H1 (cell line): ENCODE data around the gene GIGYF2. TPM values are rescaled to one million over a fixed set of nuclear protein-coding genes. Genes with fewer than 3 reads are reported as not detected.

ENCODE experiments used
- CTCF ChIA-PET: fragments of 300-600 bp; sonication (Branson Sonifier 250); formaldehyde crosslinking; loops from one replicate; lab custom pipeline; 2021; ENCODE audit not compliant: partially characterized antibody; lab: Charles Lee
- POLR2A ChIA-PET: fragments of 300-600 bp; sonication (Branson Sonifier 250); formaldehyde crosslinking; loops from one replicate; lab custom pipeline; 2021; ENCODE audit warnings: inconsistent platforms; ENCODE audit not compliant: partially characterized antibody; lab: Charles Lee
- DNase-seq, 2 experiments: peaks; one replicate each; pipeline versions ENCODE4 v3.0.0 to v3.0.0-alpha.2; 2010 to 2022; ENCODE audit warnings: low spot score in 2 of 2, low read depth in 1 of 2, mixed read lengths in 1 of 2
- FAIRE-seq: peaks from 2 replicates; lab custom pipeline; 2011; peaks lifted over from hg19 to GRCh38; lab: Jason Lieb, UNC
- H2AFZ ChIP-seq: 2 replicates; pipeline ENCODE4 v1.8.1; 2012; ENCODE audit warnings: low read length, inconsistent platforms
- H2AK5ac ChIP-seq: 2 replicates; pipeline ENCODE4 v1.6.1; 2013; ENCODE audit warnings: low read depth, low read length
- H2BK120ac ChIP-seq: replicated peaks from 2 replicates; pipeline ENCODE3; 2013; ENCODE audit warnings: low read depth, low read length, inconsistent platforms
- H2BK12ac ChIP-seq: 2 replicates; pipeline ENCODE4 v1.6.1; 2013; ENCODE audit warnings: low read depth, low read length
- H2BK15ac ChIP-seq: 2 replicates; pipeline ENCODE4 v1.6.1; 2013; ENCODE audit warnings: low read length
- H2BK20ac ChIP-seq: 2 replicates; pipeline ENCODE4 v1.6.1; 2013; ENCODE audit warnings: low read length
- H2BK5ac ChIP-seq: 2 replicates; pipeline ENCODE4 v1.6.1; 2013; ENCODE audit warnings: low read depth, low read length
- H3K14ac ChIP-seq: 2 replicates; pipeline ENCODE4 v1.6.1; 2013; ENCODE audit warnings: inconsistent platforms; ENCODE audit not compliant: insufficient read length
- H3K18ac ChIP-seq: 2 replicates; pipeline ENCODE4 v1.6.1; 2013; ENCODE audit warnings: low read length; ENCODE audit errors: extremely low read depth
- H3K23ac ChIP-seq: 2 replicates; pipeline ENCODE4 v1.6.1; 2013; ENCODE audit warnings: inconsistent platforms; ENCODE audit not compliant: insufficient read length
- H3K23me2 ChIP-seq: 2 replicates; pipeline ENCODE4 v1.6.1; 2013; ENCODE audit warnings: low read depth, low read length
- H3K27ac ChIP-seq: 2 replicates; pipeline ENCODE4 v1.6.1; 2011; ENCODE audit warnings: low read depth, low read length, inconsistent platforms
- H3K27me3 ChIP-seq, 4 experiments: replicated peaks in 1 of 4; 1 replicate in 1 of 4; 2 replicates in 3 of 4; pipeline versions ENCODE4 v1.6.1 to v1.8.1; 2011 to 2013; ENCODE audit warnings: low read length in 3 of 4, mild to moderate bottlenecking in 3 of 4, inconsistent platforms in 2 of 4, mixed read lengths in 2 of 4, moderate library complexity in 1 of 4; ENCODE audit not compliant: control insufficient read depth in 3 of 4, insufficient read depth in 3 of 4; ENCODE audit errors: extremely low read depth in 1 of 4
- H3K36me3 ChIP-seq, 4 experiments: 2 replicates each; pipeline versions ENCODE4 v1.6.1 to v1.8.1; 2011 to 2013; ENCODE audit warnings: mild to moderate bottlenecking in 4 of 4, low read length in 3 of 4, moderate library complexity in 2 of 4, control low read depth in 1 of 4, inconsistent platforms in 1 of 4; ENCODE audit not compliant: insufficient read depth in 4 of 4, control insufficient read depth in 2 of 4
- H3K4ac ChIP-seq: replicated peaks from 2 replicates; pipeline ENCODE3; 2013; ENCODE audit warnings: low read length, low read depth, mixed read lengths, inconsistent platforms; ENCODE audit not compliant: insufficient read length
- H3K4me1 ChIP-seq, 4 experiments: replicated peaks in 1 of 4; 1 replicate in 1 of 4; 2 replicates in 3 of 4; pipeline versions ENCODE4 v1.6.1 to v1.8.1; 2011 to 2013; ENCODE audit warnings: low read length in 3 of 4, inconsistent platforms in 2 of 4, mixed read lengths in 1 of 4; ENCODE audit not compliant: insufficient read depth in 4 of 4, control insufficient read depth in 3 of 4
- H3K4me2 ChIP-seq, 2 experiments: 2 replicates each; pipeline versions ENCODE4 v1.6.1 to v1.8.1; 2011 to 2013; ENCODE audit warnings: low read depth in 2 of 2, low read length in 2 of 2, control low read depth in 1 of 2, inconsistent platforms in 1 of 2, mild to moderate bottlenecking in 1 of 2; ENCODE audit not compliant: insufficient read depth in 1 of 2
- H3K4me3 ChIP-seq, 4 experiments: fragments of 200-600, 300-600 bp in 1 of 4; sonication (generic), shearing (Covaris generic), sonication (Bioruptor Twin) in 1 of 4; 2 replicates each; pipeline versions ENCODE4 v1.5.1 to v1.8.1; 2011 to 2016; ENCODE audit warnings: low read length in 4 of 4, low read depth in 3 of 4, control low read depth in 2 of 4, inconsistent platforms in 2 of 4, mild to moderate bottlenecking in 2 of 4, mixed read lengths in 1 of 4, moderate library complexity in 1 of 4; ENCODE audit not compliant: insufficient read depth in 2 of 4; ENCODE audit errors: extremely low read depth in 1 of 4
- H3K56ac ChIP-seq: replicated peaks from 2 replicates; pipeline ENCODE3; 2013; ENCODE audit warnings: low read depth, mild to moderate bottlenecking, mixed read lengths, low read length, inconsistent platforms; ENCODE audit not compliant: insufficient read length
- H3K79me1 ChIP-seq: 2 replicates; pipeline ENCODE4 v1.6.1; 2013; ENCODE audit warnings: low read depth, low read length, control low read depth
- H3K79me2 ChIP-seq, 2 experiments: 2 replicates each; pipeline versions ENCODE4 v1.6.1 to v1.8.1; 2012 to 2013; ENCODE audit warnings: low read length in 2 of 2, mild to moderate bottlenecking in 2 of 2, inconsistent platforms in 1 of 2; ENCODE audit not compliant: insufficient read depth in 2 of 2, control insufficient read depth in 1 of 2
- H3K9ac ChIP-seq, 4 experiments: replicated peaks in 1 of 4; 1 replicate in 1 of 4; 2 replicates in 3 of 4; pipeline versions ENCODE4 v1.6.1 to v1.8.1; 2011 to 2013; ENCODE audit warnings: low read depth in 3 of 4, low read length in 3 of 4, control low read depth in 2 of 4, mild to moderate bottlenecking in 2 of 4, moderate library complexity in 2 of 4, inconsistent platforms in 1 of 4; ENCODE audit errors: extremely low read depth in 1 of 4
- H3K9me3 ChIP-seq, 2 experiments: 2 replicates each; pipeline versions ENCODE4 v1.6.1 to v1.8.1; 2012 to 2013; ENCODE audit warnings: mild to moderate bottlenecking in 2 of 2, moderate library complexity in 2 of 2, control low read depth in 1 of 2, inconsistent platforms in 1 of 2, low read depth in 1 of 2, low read length in 1 of 2, mixed read lengths in 1 of 2; ENCODE audit not compliant: insufficient read depth in 2 of 2
- H4K20me1 ChIP-seq, 2 experiments: replicated peaks in 1 of 2; 2 replicates each; pipeline versions ENCODE3 to v1.8.1; 2011 to 2013; ENCODE audit warnings: inconsistent platforms in 2 of 2, low read length in 2 of 2, mild to moderate bottlenecking in 1 of 2; ENCODE audit not compliant: insufficient read depth in 2 of 2, control insufficient read depth in 1 of 2
- H4K5ac ChIP-seq: 2 replicates; pipeline ENCODE4 v1.6.1; 2013; ENCODE audit warnings: low read length, low read depth, mixed read lengths, inconsistent platforms; ENCODE audit not compliant: insufficient read length
- H4K8ac ChIP-seq: 2 replicates; pipeline ENCODE4 v1.8.0; 2013; ENCODE audit warnings: mild to moderate bottlenecking, moderate library complexity, low read length, inconsistent platforms; ENCODE audit not compliant: insufficient read depth; ENCODE audit errors: extremely low read depth
- H4K91ac ChIP-seq: replicated peaks from 2 replicates; pipeline ENCODE3; 2013; ENCODE audit warnings: low read length, mixed read lengths, inconsistent platforms; ENCODE audit not compliant: insufficient read length
- CEBPB ChIP-seq: IDR thresholded peaks from 2 replicates; pipeline ENCODE4 v1.6.1; 2012; ENCODE audit warnings: low read depth, low read length
- CREB1 ChIP-seq: IDR thresholded peaks from 2 replicates; pipeline ENCODE4 v1.6.1; 2012; ENCODE audit warnings: inconsistent platforms
- EP300 ChIP-seq, 2 experiments: IDR thresholded peaks; 1 replicate in 1 of 2; 2 replicates in 1 of 2; pipeline ENCODE4 v1.6.1; 2011 to 2012; ENCODE audit warnings: low read depth in 2 of 2, low read length in 2 of 2, mild to moderate bottlenecking in 2 of 2, borderline replicate concordance in 1 of 2, inconsistent platforms in 1 of 2, moderate library complexity in 1 of 2
- POLR2A ChIP-seq, 2 experiments: IDR thresholded peaks; 1 replicate in 1 of 2; 2 replicates in 1 of 2; pipeline ENCODE4 v1.6.1; 2011; ENCODE audit warnings: low read depth in 2 of 2, low read length in 2 of 2, mild to moderate bottlenecking in 2 of 2; ENCODE audit errors: control extremely low read depth in 1 of 2
- SAP30 ChIP-seq: fragments of 300-600 bp; sonication (generic); IDR thresholded peaks from 2 replicates; pipeline ENCODE4 v1.7.1; 2012; ENCODE audit warnings: low read length, moderate library complexity, mild to moderate bottlenecking, inconsistent platforms; ENCODE audit not compliant: insufficient read depth, insufficient replicate concordance
- SIRT6 ChIP-seq: IDR thresholded peaks from one replicate; pipeline ENCODE4 v1.7.1; 2012; ENCODE audit warnings: low read length, inconsistent platforms
- SP2 ChIP-seq: IDR thresholded peaks from 2 replicates; pipeline ENCODE4 v1.6.1; 2012; ENCODE audit warnings: mild to moderate bottlenecking, low read length, inconsistent platforms
- SRF ChIP-seq: IDR thresholded peaks from 2 replicates; pipeline ENCODE4 v1.6.1; 2011; ENCODE audit warnings: mild to moderate bottlenecking, low read depth, low read length, moderate library complexity
- TBP ChIP-seq: IDR thresholded peaks from 2 replicates; pipeline ENCODE4 v1.6.1; 2011; ENCODE audit warnings: low read depth, low read length, improper control_type of control experiment
- TEAD4 ChIP-seq: IDR thresholded peaks from 2 replicates; pipeline ENCODE4 v1.6.1; 2012; ENCODE audit warnings: low read depth, low read length, inconsistent platforms, mixed read lengths
- WGBS, 2 experiments: shearing (Covaris generic) in 1 of 2; methylation state at CpG; one replicate each; pipeline versions ENCODE4 v1.1.6 to v1.1.7; 2013 to 2015; ENCODE audit warnings: low lambda C conversion rate in 2 of 2, mixed read lengths in 2 of 2, inconsistent platforms in 1 of 2, low coverage in 1 of 2, missing lambda C conversion rate in 1 of 2; ENCODE audit not compliant: insufficient replicate concordance in 2 of 2, insufficient coverage in 1 of 2, insufficient read length in 1 of 2; ENCODE audit errors: extremely low coverage in 1 of 2, missing lambda C conversion rate in 1 of 2; 5-methylcytosine and 5-hydroxymethylcytosine counted together
- polyA plus RNA-seq, 7 experiments: library from polyadenylated mRNA; depleted of rRNA in 3 of 7; stranded (reverse) in 5 of 7; unstranded in 2 of 7; fragments of >200 nt in 5 of 7; fragments of 200-250 nt in 2 of 7; gene quantifications; 1 replicate in 5 of 7; 2 replicates in 1 of 7; 4 replicates in 1 of 7; pipeline versions ENCODE4 v1.2.1 to v1.2.3, GENCODE V29; 2011 to 2013; ENCODE audit warnings: missing spikeins in 2 of 7, mixed read lengths in 2 of 7
- total RNA-seq: library from RNA; stranded (reverse); fragmentation: NEBNext Ultra II Directional; extraction: Animal tissue kit (Norgen Biotek cat#: 25700); gene quantifications from 2 replicates; pipeline ENCODE4 v1.2.1, GENCODE V29; 2021
- TF ChIP-seq, protein P1 (sequence below): IDR thresholded peaks from 2 replicates; pipeline ENCODE4 v1.6.1; 2011; ENCODE audit warnings: low read length, improper control_type of control experiment

Gene GIGYF2
- total and polyA plus RNA-seq, 2 of the 8 experiments (the other 6 are each of a cell fraction or from before 2014, with no cell fraction given): 22.3 to 62.0 TPM

DNA sequence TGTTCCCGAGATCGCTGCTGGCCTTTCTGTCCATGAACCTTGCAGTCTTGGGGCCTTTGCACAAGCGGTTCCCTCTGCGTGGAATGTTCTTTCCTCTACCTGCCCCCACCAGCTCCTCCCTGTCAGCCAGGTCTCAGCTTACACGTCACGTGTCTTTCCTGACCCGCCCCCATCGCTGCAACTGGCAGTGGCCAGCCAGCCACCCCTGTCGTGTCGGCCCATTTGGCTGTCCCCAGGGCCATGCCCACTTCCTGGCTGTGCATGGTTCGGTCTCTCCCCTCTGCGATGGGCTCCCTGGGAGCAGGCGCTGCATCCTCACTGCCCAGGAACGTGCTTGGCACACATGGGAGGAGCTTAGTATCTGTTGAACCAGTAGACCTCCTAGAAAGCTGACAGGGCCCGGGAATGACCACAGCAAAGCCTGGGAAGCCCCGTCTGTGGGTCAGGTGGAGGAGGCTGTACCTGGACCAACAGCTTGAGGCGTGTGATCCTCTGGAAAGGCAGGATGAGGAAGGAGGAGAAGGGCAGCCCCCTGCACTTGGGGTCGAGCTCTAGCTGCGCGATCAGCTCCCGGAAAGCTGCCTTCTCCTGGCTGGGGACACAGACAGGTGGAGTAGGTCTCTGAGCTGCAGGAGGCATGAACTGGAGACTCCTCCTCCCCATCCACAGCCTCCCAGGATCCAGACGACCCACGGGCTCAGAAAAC is 193.9 kb downstream of the GIGYF2 start:
- H3K27ac ChIP-seq: no peak overlapping the region
- peak in 1 of 2 experiments; percentile 82 for DNase-seq
- H3K4me3 ChIP-seq: peak overlapping the region in 1 of 4 experiments; percentile 34; a peak in 1 of 8 replicates
- 44% methylated on average over 22 of the region's 23 CpGs; no CpG with 5 or more reads in 1 of the 2 experiments for whole genome bisulfite sequencing, 2 experiments
- peak overlapping the region; percentile 86 for H3K18ac ChIP-seq
- H4K8ac ChIP-seq: peak overlapping the region; percentile 66
- CTCF ChIA-PET: interaction anchor here (0.7 to 3.0 kb wide), 7 partner anchors 21 to 163 kb away, joined by 3 to 7 read pairs (median 3); partner anchors contain the start of gene SNORC
- H3K4me2 ChIP-seq: peak overlapping the region; percentile 55 to 58
- no peaks in the 10 kb centered on the region for H3K79me2 ChIP-seq
- H3K36me3 ChIP-seq: no peaks in the 10 kb centered on the region; a peak in 1 of 8 replicates
- peak overlapping the region; percentile 23 for H4K5ac ChIP-seq
- peak overlapping the region; percentile 96; the same call in 1 of the 2 replicates for H2BK15ac ChIP-seq
- no peak overlapping the region for H3K9ac ChIP-seq
- no peaks in the 10 kb centered on the region for H3K27me3 ChIP-seq
- H2BK12ac ChIP-seq: peak overlapping the region; percentile 84; the same call in 1 of the 2 replicates
- no peak overlapping the region for H2AK5ac ChIP-seq
- H3K23ac ChIP-seq: no peak overlapping the region
- no peaks in the 10 kb centered on the region for H3K79me1 ChIP-seq
- no peak overlapping the region for H3K14ac ChIP-seq
- peaks cover 0 to 7% of the 10 kb centered on the region in 2 experiments for H4K20me1 ChIP-seq
- H2BK20ac ChIP-seq: 0 out of 2 replicates have a peak overlapping the region, but pooled peaks have one; percentile 82
- FAIRE-seq: peak; percentile 45
- H2BK120ac ChIP-seq: no peak overlapping the region
- H3K56ac ChIP-seq: no peak overlapping the region
- H3K4me1 ChIP-seq: peaks cover 0 to 16% (median 10%) of the 10 kb centered on the region in 4 experiments; a peak in 6 of 7 replicates
- peak overlapping the region; percentile 44; the same call in 1 of the 2 replicates for H2BK5ac ChIP-seq
- peak overlapping the region; percentile 18 for H4K91ac ChIP-seq
- POLR2A ChIA-PET: interaction anchor here (0.6 to 1.5 kb wide), 3 partner anchors 8 to 43 kb away, joined by 4 read pairs; no protein-coding TSS in a partner anchor
- H3K4ac ChIP-seq: no peak overlapping the region
- peaks cover 4% of the 10 kb centered on the region for H3K23me2 ChIP-seq
- peak overlapping the region; percentile 61 for H2AFZ ChIP-seq
- no peaks in the 10 kb centered on the region for H3K9me3 ChIP-seq
- TF ChIP-seq CREB1: peak; percentile 43
- peak in 1 of 2 experiments; percentile 38; a peak in 1 of 3 replicates for TF ChIP-seq EP300 (IDR thresholded peaks at IDR 0.05; ENCODE audit: borderline replicate concordance in 1 of 2, low read depth in 2 of 2, low read length in 2 of 2)
- no peak for TF ChIP-seq POLR2A (IDR thresholded peaks at IDR 0.05; ENCODE audit: control extremely low read depth in 1 of 2, low read depth in 2 of 2, low read length in 2 of 2)
- no peak for TF ChIP-seq SP2
- no peak for TF ChIP-seq SRF
- TF ChIP-seq TEAD4: peak; percentile 69; the same call in 1 of the 2 replicates
- no peak for TF ChIP-seq CEBPB
- TF ChIP-seq TBP: no peak; the same call in 1 of the 2 replicates
- TF ChIP-seq, protein P1, sequence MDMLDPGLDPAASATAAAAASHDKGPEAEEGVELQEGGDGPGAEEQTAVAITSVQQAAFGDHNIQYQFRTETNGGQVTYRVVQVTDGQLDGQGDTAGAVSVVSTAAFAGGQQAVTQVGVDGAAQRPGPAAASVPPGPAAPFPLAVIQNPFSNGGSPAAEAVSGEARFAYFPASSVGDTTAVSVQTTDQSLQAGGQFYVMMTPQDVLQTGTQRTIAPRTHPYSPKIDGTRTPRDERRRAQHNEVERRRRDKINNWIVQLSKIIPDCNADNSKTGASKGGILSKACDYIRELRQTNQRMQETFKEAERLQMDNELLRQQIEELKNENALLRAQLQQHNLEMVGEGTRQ: peak; percentile 84
- no peak for TF ChIP-seq SIRT6
- TF ChIP-seq SAP30: peak; percentile 48
